Glutamatergic neuron (in vitro differentiated cells): Measurements from ENCODE around the gene CETN3. TPM values are rescaled to one million over a fixed set of nuclear protein-coding genes. Genes with fewer than 3 reads are reported as not detected.
A peak's percentile ranks its signal among the peaks of the same experiment; 100 is the strongest.

Experiments
- DNase-seq: peaks from one replicate; pipeline ENCODE4 v3.0.0; 2022
- H3K27ac Mint-ChIP-seq: one replicate; pipeline ENCODE4 v1.8.0; 2020; ENCODE audit warnings: mild to moderate bottlenecking, mixed read lengths, inconsistent platforms; ENCODE audit not compliant: unreplicated experiment
- H3K27me3 Mint-ChIP-seq: one replicate; pipeline ENCODE4 v1.8.0; 2020; ENCODE audit warnings: mild to moderate bottlenecking, moderate library complexity, mixed read lengths, inconsistent platforms; ENCODE audit not compliant: unreplicated experiment
- H3K36me3 Mint-ChIP-seq: one replicate; pipeline ENCODE4 v1.8.0; 2020; ENCODE audit warnings: mild to moderate bottlenecking, mixed read lengths, inconsistent platforms; ENCODE audit not compliant: unreplicated experiment
- H3K4me1 Mint-ChIP-seq: one replicate; pipeline ENCODE4 v1.8.0; 2020; ENCODE audit warnings: mild to moderate bottlenecking, low read depth, mixed read lengths, inconsistent platforms; ENCODE audit not compliant: unreplicated experiment
- H3K4me3 Mint-ChIP-seq: one replicate; pipeline ENCODE4 v1.8.0; 2020; ENCODE audit warnings: mild to moderate bottlenecking, mixed read lengths, inconsistent platforms; ENCODE audit not compliant: unreplicated experiment
- H3K9me3 Mint-ChIP-seq: one replicate; pipeline ENCODE4 v1.8.0; 2020; ENCODE audit warnings: mild to moderate bottlenecking, moderate library complexity, mixed read lengths, inconsistent platforms; ENCODE audit not compliant: unreplicated experiment
- CTCF ChIP-seq: fragments of 200-600 bp; sonication (generic); IDR thresholded peaks from one replicate; pipeline ENCODE4 v1.5.0; 2021; ENCODE audit not compliant: partially characterized antibody, unreplicated experiment
- total RNA-seq: library from RNA; stranded (reverse); fragmentation: NEBNext Ultra II Directional; extraction: Animal tissue kit (Norgen Biotek cat#: 25700); gene quantifications from one replicate; pipeline ENCODE4 v1.2.1, GENCODE V29; 2021; ENCODE audit not compliant: unreplicated experiment

CETN3 gene
- total RNA-seq, 1 donor from 2014 or later, result 28.7 TPM

- Mint-ChIP-seq H3K27me3 (no peaks in the 10 kb centered on the region), H3K27ac (no peak overlapping the region)
Observed at GRCh38 chr5:90395005-90395404, 14.6 kb downstream of the CETN3 start.

GRCh38 chr5:90390928-90391327 is 18.6 kb downstream of the CETN3 start:
- H3K4me3 Mint-ChIP-seq, result no peak overlapping the region
- peaks cover 2% of the 10 kb centered on the region for H3K4me1 Mint-ChIP-seq
- peaks cover 1% of the 10 kb centered on the region for H3K27me3 Mint-ChIP-seq
- no peak for TF ChIP-seq CTCF
- no peak overlapping the region for H3K27ac Mint-ChIP-seq
- DNase-seq, result no peak
- no peaks in the 10 kb centered on the region for H3K36me3 Mint-ChIP-seq
- no peaks in the 10 kb centered on the region for H3K9me3 Mint-ChIP-seq

More at GRCh38 chr5:90395005-90395404, 14.6 kb downstream of the CETN3 start:
- no peak for DNase-seq
- TF ChIP-seq CTCF, result no peak
- no peaks in the 10 kb centered on the region for H3K36me3 Mint-ChIP-seq
- no peaks in the 10 kb centered on the region for H3K9me3 Mint-ChIP-seq
- H3K4me1 Mint-ChIP-seq, result no peaks in the 10 kb centered on the region
- H3K4me3 Mint-ChIP-seq, result no peak overlapping the region

GRCh38 chr5:90390326-90390725 is 19.2 kb downstream of the CETN3 start:
- TF ChIP-seq CTCF, result no peak
- no peaks in the 10 kb centered on the region for H3K9me3 Mint-ChIP-seq
- H3K36me3 Mint-ChIP-seq, result no peaks in the 10 kb centered on the region
- no peak overlapping the region for H3K27ac Mint-ChIP-seq
- H3K4me3 Mint-ChIP-seq, result no peak overlapping the region
- H3K4me1 Mint-ChIP-seq, result peaks cover 2% of the 10 kb centered on the region
- no peak for DNase-seq
- H3K27me3 Mint-ChIP-seq, result peaks cover 1% of the 10 kb centered on the region

- TF ChIP-seq CTCF, result no peak
- Mint-ChIP-seq H3K27ac (no peak overlapping the region), H3K27me3 (peaks cover 1% of the 10 kb centered on the region)
Observed at GRCh38 chr5:90387508-90387907, 22.0 kb downstream of the CETN3 start.

GRCh38 chr5:90386099-90386710 is 23.4 kb downstream of the CETN3 start:
- Mint-ChIP-seq H3K36me3 (no peaks in the 10 kb centered on the region), H3K27me3 (peaks cover 1% of the 10 kb centered on the region)

More at GRCh38 chr5:90387508-90387907, 22.0 kb downstream of the CETN3 start:
- Mint-ChIP-seq H3K4me1 (peaks cover 2% of the 10 kb centered on the region), H3K9me3 (no peaks in the 10 kb centered on the region), H3K36me3 (no peaks in the 10 kb centered on the region), H3K4me3 (no peak overlapping the region)
- no peak for DNase-seq

More at GRCh38 chr5:90386099-90386710, 23.4 kb downstream of the CETN3 start:
- Mint-ChIP-seq H3K4me1 (peaks cover 2% of the 10 kb centered on the region), H3K27ac (no peak overlapping the region), H3K9me3 (no peaks in the 10 kb centered on the region), H3K4me3 (no peak overlapping the region)
- peak; percentile 82 for TF ChIP-seq CTCF
- no peak for DNase-seq
